ENCODE results near the gene PACSIN3. TPM values are rescaled to one million over a fixed set of nuclear protein-coding genes. Genes with fewer than 3 reads are reported as not detected.

Gene PACSIN3
- total RNA-seq, 1 donor from 2014 or later: 36.9 TPM

GRCh38 chr11:47180006-47180787, 6.0 kb downstream of the PACSIN3 start:
- peaks cover 31% of the 10 kb centered on the region for H3K4me1 ChIP-seq

GRCh38 chr11:47179655-47179991, 6.6 kb downstream of the PACSIN3 start:
- Histone ChIP-seq H3K36me3 (peaks cover 12% of the 10 kb centered on the region), H3K4me3 (no peak overlapping the region), H3K27ac (no peak overlapping the region), H3K9me3 (no peaks in the 10 kb centered on the region), H3K4me1 (peaks cover 34% of the 10 kb centered on the region), H3K27me3 (no peaks in the 10 kb centered on the region)
- intact Hi-C loops (cut with DNase I): no loop called here
- no peak for ATAC-seq
- peak; percentile 47 for TF ChIP-seq CTCF (IDR thresholded peaks at IDR 0.05)
- no peak for DNase-seq

More at GRCh38 chr11:47180006-47180787, 6.0 kb downstream of the PACSIN3 start:
- peaks cover 7% of the 10 kb centered on the region for H3K36me3 ChIP-seq
- DNase-seq (no peak), ATAC-seq (no peak)
- no peak for TF ChIP-seq CTCF (IDR thresholded peaks at IDR 0.05)
- no peak overlapping the region for H3K27ac ChIP-seq
- no peaks in the 10 kb centered on the region for H3K27me3 ChIP-seq
- H3K9me3 ChIP-seq: no peaks in the 10 kb centered on the region
- intact Hi-C loops (cut with DNase I): loop anchor here (10.0 kb wide), 1 partner anchor 175 kb away; the partner anchor contains the start of gene MYBPC3
- no peak overlapping the region for H3K4me3 ChIP-seq

- intact Hi-C loops (cut with DNase I): no loop called here
- TF ChIP-seq CTCF (IDR thresholded peaks at IDR 0.05): no peak
- no peak overlapping the region for H3K27ac ChIP-seq
- peaks cover 15% of the 10 kb centered on the region for H3K36me3 ChIP-seq
- no peak overlapping the region for H3K4me3 ChIP-seq
- peaks cover 28% of the 10 kb centered on the region for H3K4me1 ChIP-seq
- H3K9me3 ChIP-seq: no peaks in the 10 kb centered on the region
- DNase-seq (no peak), ATAC-seq (no peak)
- H3K27me3 ChIP-seq: no peaks in the 10 kb centered on the region
Observed at GRCh38 chr11:47178737-47179654, 7.2 kb downstream of the PACSIN3 start.

GRCh38 chr11:47178316-47178715, 7.9 kb downstream of the PACSIN3 start:
- DNase-seq: no peak
- Histone ChIP-seq H3K36me3 (peaks cover 22% of the 10 kb centered on the region), H3K27ac (peak overlapping the region; percentile 98), H3K27me3 (no peaks in the 10 kb centered on the region), H3K9me3 (no peaks in the 10 kb centered on the region), H3K4me3 (no peak overlapping the region), H3K4me1 (peaks cover 24% of the 10 kb centered on the region)
- intact Hi-C loops (cut with DNase I): no loop called here
- ATAC-seq: no peak
- no peak for TF ChIP-seq CTCF (IDR thresholded peaks at IDR 0.05)

- no peak for DNase-seq
- peaks cover 27% of the 10 kb centered on the region for H3K36me3 ChIP-seq
- no peak for ATAC-seq
- peak overlapping the region; percentile 100 for H3K4me3 ChIP-seq
- intact Hi-C loops (cut with DNase I): no loop called here
- H3K4me1 ChIP-seq: peaks cover 24% of the 10 kb centered on the region
- peak overlapping the region; percentile 98 for H3K27ac ChIP-seq
- TF ChIP-seq CTCF (IDR thresholded peaks at IDR 0.05): no peak
- no peaks in the 10 kb centered on the region for H3K9me3 ChIP-seq
- H3K27me3 ChIP-seq: no peaks in the 10 kb centered on the region
Observed at GRCh38 chr11:47177846-47178245, 8.4 kb downstream of the PACSIN3 start.

All from upper lobe of right lung (tissue), 1 donor.